Cerebellar nuclear complex (tissue), 1 donor: ENCODE measurements around the gene PPP1R13B.
"Not testable (repeated sequence)": the region's sequence is repeated elsewhere in the genome, so short reads cannot be mapped to it uniquely, and the experiment has no call there.

Experiments
- DNase-seq, 2 experiments: peaks; one replicate each; lab custom pipeline; 2025; lab: John Stamatoyannopoulos, UW

Gene PPP1R13B

GRCh38 chr14:103847451-103848174, at the start of gene PPP1R13B:
Gene PPP1R13B, minus strand, starts transcription at chr14:103847575. Its CDS starts 268 bp downstream, at chr14:103847307.
- peak in 1 of 2 experiments; percentile 57 for DNase-seq

GRCh38 chr14:103896578-103896977, 49.2 kb upstream of the PPP1R13B start:
- no peak for DNase-seq

GRCh38 chr14:103894723-103895059, 47.3 kb upstream of the PPP1R13B start:
- DNase-seq: no peak

- DNase-seq: no peak
These were observed 46.8 kb upstream of the PPP1R13B start for GRCh38 chr14:103894034-103894722.

- DNase-seq: no peak
These were observed 44.9 kb upstream of the PPP1R13B start for GRCh38 chr14:103892247-103892646.

GRCh38 chr14:103891667-103892215, 44.4 kb upstream of the PPP1R13B start:
- no peak for DNase-seq

- DNase-seq: no peak
These were observed 43.7 kb upstream of the PPP1R13B start for GRCh38 chr14:103890821-103891666.

GRCh38 chr14:103890052-103890371, 42.6 kb upstream of the PPP1R13B start:
- no peak for DNase-seq

GRCh38 chr14:103889313-103890051, 42.1 kb upstream of the PPP1R13B start:
- no peak for DNase-seq

- not testable (repeated sequence) for DNase-seq
These were observed 41.6 kb upstream of the PPP1R13B start for GRCh38 chr14:103889002-103889312.

GRCh38 chr14:103887557-103888115, 40.3 kb upstream of the PPP1R13B start:
- no peak for DNase-seq

- no peak for DNase-seq
These were observed 39.8 kb upstream of the PPP1R13B start for GRCh38 chr14:103887170-103887501.

- no peak for DNase-seq
These were observed 39.2 kb upstream of the PPP1R13B start for GRCh38 chr14:103886304-103887169.

GRCh38 chr14:103885509-103885932, 38.1 kb upstream of the PPP1R13B start:
- DNase-seq: no peak

- DNase-seq: no peak
These were observed 37.5 kb upstream of the PPP1R13B start for GRCh38 chr14:103884854-103885253.

- DNase-seq: no peak
These were observed 35.8 kb upstream of the PPP1R13B start for GRCh38 chr14:103883263-103883523.

GRCh38 chr14:103882503-103883262, 35.3 kb upstream of the PPP1R13B start:
- no peak for DNase-seq

GRCh38 chr14:103881268-103882201, 34.2 kb upstream of the PPP1R13B start:
- no peak for DNase-seq
